Osteoblast (primary cell): ENCODE results near the gene ARHGEF9. TPM values are rescaled to one million over a fixed set of nuclear protein-coding genes. Genes with fewer than 3 reads are reported as not detected.

ENCODE experiments used
- DNase-seq: peaks from one replicate; pipeline ENCODE4 v3.0.0; 2011; ENCODE audit warnings: low spot score, mixed read lengths; ENCODE audit not compliant: insufficient read length; ENCODE audit errors: missing footprints
- H2AFZ ChIP-seq: 2 replicates; pipeline ENCODE4 v1.6.0; 2011; ENCODE audit warnings: mild to moderate bottlenecking, low read length
- H3K27ac ChIP-seq: 2 replicates; pipeline ENCODE4 v1.5.1; 2011; ENCODE audit warnings: mild to moderate bottlenecking, low read depth, low read length, moderate library complexity
- H3K27me3 ChIP-seq: 2 replicates; pipeline ENCODE4 v1.6.0; 2012; ENCODE audit warnings: mild to moderate bottlenecking, control low read depth, inconsistent platforms, low read length, moderate library complexity; ENCODE audit not compliant: insufficient read depth
- H3K36me3 ChIP-seq: 2 replicates; pipeline ENCODE4 v1.5.1; 2011; ENCODE audit warnings: mild to moderate bottlenecking, low read length, control low read depth, moderate library complexity; ENCODE audit not compliant: insufficient read depth
- H3K4me1 ChIP-seq: 2 replicates; pipeline ENCODE4 v1.5.1; 2011; ENCODE audit warnings: mild to moderate bottlenecking, low read length, control low read depth, moderate library complexity; ENCODE audit not compliant: insufficient read depth
- H3K4me2 ChIP-seq: 2 replicates; pipeline ENCODE4 v1.6.0; 2011; ENCODE audit warnings: mild to moderate bottlenecking, low read length; ENCODE audit not compliant: insufficient read depth
- H3K4me3 ChIP-seq: fragments of 200-600 bp; sonication (generic); 3 replicates; pipeline ENCODE4 v1.5.1; 2012; ENCODE audit warnings: mild to moderate bottlenecking, low read length, inconsistent platforms; ENCODE audit not compliant: insufficient read depth
- H3K79me2 ChIP-seq: 2 replicates; pipeline ENCODE4 v1.6.0; 2012; ENCODE audit warnings: mild to moderate bottlenecking, low read length, control low read depth, inconsistent platforms; ENCODE audit not compliant: insufficient read depth
- H3K9me3 ChIP-seq: 2 replicates; pipeline ENCODE4 v1.5.1; 2011; ENCODE audit warnings: low read depth, low read length, control low read depth
- H4K20me1 ChIP-seq: 2 replicates; pipeline ENCODE4 v1.6.0; 2012; ENCODE audit warnings: mild to moderate bottlenecking, low read length, control low read depth; ENCODE audit not compliant: insufficient read depth
- total RNA-seq: library from RNA; depleted of rRNA; stranded (reverse); fragments of >200 nt; gene quantifications from 2 replicates; pipeline ENCODE4 v1.2.3, GENCODE V29; 2012
- TF ChIP-seq, protein P1 (sequence below): IDR thresholded peaks from 2 replicates; pipeline ENCODE4 v1.5.1; 2011; ENCODE audit warnings: mild to moderate bottlenecking, low read depth, low read length, moderate library complexity; ENCODE audit errors: extremely low read depth

The ARHGEF9 gene
- total RNA-seq, 1 donor: 16.3 TPM

DNA sequence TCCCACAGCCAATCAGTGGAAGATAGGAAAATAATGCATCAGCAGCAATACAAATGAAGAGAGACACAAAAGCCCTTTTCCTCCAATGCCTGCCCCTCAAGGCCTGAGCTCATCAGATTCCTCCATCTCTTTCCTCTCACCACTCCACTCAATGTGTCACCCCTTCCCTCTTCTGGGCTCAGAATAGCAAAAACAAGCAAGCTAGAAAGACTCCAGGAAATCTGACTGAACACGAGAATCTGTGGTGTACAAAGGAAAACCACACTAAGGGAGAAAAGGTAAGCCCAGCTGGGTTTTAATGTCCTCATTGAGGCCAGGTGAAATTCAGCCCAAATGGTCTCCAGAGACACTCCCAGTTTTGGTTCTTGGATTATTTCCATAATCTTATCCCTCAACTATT is 46.3 kb downstream of the ARHGEF9 start:
- no peak overlapping the region for H3K27ac ChIP-seq
- no peak overlapping the region for H3K4me3 ChIP-seq
- no peaks in the 10 kb centered on the region for H3K36me3 ChIP-seq
- peaks cover 24% of the 10 kb centered on the region for H3K79me2 ChIP-seq
- TF ChIP-seq, protein P1, sequence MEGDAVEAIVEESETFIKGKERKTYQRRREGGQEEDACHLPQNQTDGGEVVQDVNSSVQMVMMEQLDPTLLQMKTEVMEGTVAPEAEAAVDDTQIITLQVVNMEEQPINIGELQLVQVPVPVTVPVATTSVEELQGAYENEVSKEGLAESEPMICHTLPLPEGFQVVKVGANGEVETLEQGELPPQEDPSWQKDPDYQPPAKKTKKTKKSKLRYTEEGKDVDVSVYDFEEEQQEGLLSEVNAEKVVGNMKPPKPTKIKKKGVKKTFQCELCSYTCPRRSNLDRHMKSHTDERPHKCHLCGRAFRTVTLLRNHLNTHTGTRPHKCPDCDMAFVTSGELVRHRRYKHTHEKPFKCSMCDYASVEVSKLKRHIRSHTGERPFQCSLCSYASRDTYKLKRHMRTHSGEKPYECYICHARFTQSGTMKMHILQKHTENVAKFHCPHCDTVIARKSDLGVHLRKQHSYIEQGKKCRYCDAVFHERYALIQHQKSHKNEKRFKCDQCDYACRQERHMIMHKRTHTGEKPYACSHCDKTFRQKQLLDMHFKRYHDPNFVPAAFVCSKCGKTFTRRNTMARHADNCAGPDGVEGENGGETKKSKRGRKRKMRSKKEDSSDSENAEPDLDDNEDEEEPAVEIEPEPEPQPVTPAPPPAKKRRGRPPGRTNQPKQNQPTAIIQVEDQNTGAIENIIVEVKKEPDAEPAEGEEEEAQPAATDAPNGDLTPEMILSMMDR: no peak
- no peaks in the 10 kb centered on the region for H3K9me3 ChIP-seq
- no peaks in the 10 kb centered on the region for H3K27me3 ChIP-seq
- H4K20me1 ChIP-seq: peaks cover 12% of the 10 kb centered on the region
- peaks cover 6% of the 10 kb centered on the region for H3K4me1 ChIP-seq
- no peak for DNase-seq
- H3K4me2 ChIP-seq: no peak overlapping the region
- H2AFZ ChIP-seq: no peak overlapping the region

DNA sequence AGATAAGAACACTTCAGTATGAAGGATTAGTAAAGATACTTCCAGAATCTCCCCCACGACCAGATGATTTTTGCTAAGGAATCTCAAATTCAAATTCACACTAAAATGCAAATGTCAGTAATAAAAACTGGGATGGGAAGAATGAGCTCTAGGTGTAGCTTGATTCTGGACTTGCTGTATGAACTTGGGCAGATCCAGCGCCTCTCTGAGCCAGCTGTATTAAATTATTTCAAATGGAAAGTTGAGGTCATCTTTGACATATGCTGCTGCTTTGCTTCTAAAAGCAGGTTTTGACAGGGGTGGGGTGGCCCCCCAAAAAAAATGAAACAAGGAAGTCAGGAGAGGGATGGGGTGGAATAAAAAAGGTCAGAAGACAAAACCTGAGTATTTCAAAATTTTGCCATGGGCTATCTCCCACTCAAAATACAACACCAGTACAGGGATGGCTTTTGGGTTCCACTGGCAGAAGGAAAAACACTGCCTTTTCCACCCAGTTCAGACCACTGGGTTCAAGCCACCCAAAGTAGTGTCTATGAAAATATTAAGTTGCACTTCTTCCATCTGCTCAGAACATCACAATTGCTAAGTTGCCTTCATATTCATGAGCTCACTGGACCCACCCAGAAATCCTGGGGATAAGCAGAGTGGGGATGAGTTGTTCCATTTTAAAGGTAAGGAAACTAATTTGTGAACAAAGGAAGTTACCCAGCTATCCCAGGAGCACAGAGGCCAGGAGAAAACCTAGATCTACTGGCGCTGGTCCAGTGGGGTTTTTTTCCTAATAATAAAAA is 47.7 kb downstream of the ARHGEF9 start:
- Histone ChIP-seq H3K4me1 (peaks cover 6% of the 10 kb centered on the region), H2AFZ (no peak overlapping the region), H4K20me1 (peaks cover 12% of the 10 kb centered on the region), H3K4me3 (no peak overlapping the region), H3K79me2 (peaks cover 20% of the 10 kb centered on the region), H3K27me3 (no peaks in the 10 kb centered on the region), H3K4me2 (no peak overlapping the region), H3K27ac (no peak overlapping the region), H3K9me3 (no peaks in the 10 kb centered on the region), H3K36me3 (no peaks in the 10 kb centered on the region)
- TF ChIP-seq, protein P1: no peak
- DNase-seq: no peak

- Histone ChIP-seq H3K36me3 (no peaks in the 10 kb centered on the region), H4K20me1 (peaks cover 12% of the 10 kb centered on the region), H3K4me1 (peaks cover 6% of the 10 kb centered on the region), H3K4me3 (no peak overlapping the region), H2AFZ (no peak overlapping the region), H3K79me2 (peaks cover 11% of the 10 kb centered on the region), H3K27me3 (no peaks in the 10 kb centered on the region), H3K27ac (no peak overlapping the region), H3K9me3 (no peaks in the 10 kb centered on the region), H3K4me2 (no peak overlapping the region)
- TF ChIP-seq, protein P1: no peak
- DNase-seq: no peak
Observed at GRCh38 chrX:63735882-63736281, 49.1 kb downstream of the ARHGEF9 start.

DNA sequence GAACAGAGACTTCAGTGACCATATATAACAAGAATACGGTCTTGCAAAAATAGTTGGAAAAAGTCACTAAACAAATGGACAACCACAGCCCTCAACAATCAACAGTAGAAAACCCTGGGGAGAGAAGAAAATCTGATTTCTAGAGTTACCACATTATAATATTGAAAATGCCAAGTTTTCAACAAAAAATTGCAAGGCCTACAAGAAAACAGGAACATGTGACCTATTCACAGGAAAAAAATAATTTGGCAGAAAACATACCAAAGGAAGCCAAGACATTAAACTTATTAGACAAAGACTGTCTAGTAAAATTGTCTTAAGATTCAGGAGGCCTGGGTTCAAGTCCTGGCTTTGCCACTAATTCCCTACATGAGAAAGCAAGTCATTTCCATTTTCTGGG is 64.7 kb downstream of the ARHGEF9 start:
- no peak overlapping the region for H3K4me2 ChIP-seq
- H4K20me1 ChIP-seq: no peaks in the 10 kb centered on the region
- H2AFZ ChIP-seq: no peak overlapping the region
- no peak overlapping the region for H3K4me3 ChIP-seq
- no peaks in the 10 kb centered on the region for H3K36me3 ChIP-seq
- H3K27ac ChIP-seq: no peak overlapping the region
- H3K9me3 ChIP-seq: no peaks in the 10 kb centered on the region
- no peaks in the 10 kb centered on the region for H3K4me1 ChIP-seq
- H3K79me2 ChIP-seq: no peaks in the 10 kb centered on the region
- TF ChIP-seq, protein P1: no peak
- no peaks in the 10 kb centered on the region for H3K27me3 ChIP-seq
- DNase-seq: no peak
